ENCODE measurements around the gene HMG20B.

HMG20B gene

GRCh38 chr19:3610745-3611717 is 38.3 kb downstream of the HMG20B start:
- Mint-ChIP-seq H3K27me3 (no peaks in the 10 kb centered on the region), H3K4me1 (ENCODE audit: low read depth) (peaks cover 8% of the 10 kb centered on the region), H3K27ac (no peak overlapping the region), H3K4me3 (no peak overlapping the region), H3K36me3 (ENCODE audit: low read depth) (peaks cover 10% of the 10 kb centered on the region), H3K9me3 (no peaks in the 10 kb centered on the region)

GRCh38 chr19:3611841-3612240 is 39.1 kb downstream of the HMG20B start:
- Mint-ChIP-seq H3K27ac (no peak overlapping the region), H3K9me3 (no peaks in the 10 kb centered on the region), H3K4me3 (no peak overlapping the region), H3K36me3 (ENCODE audit: low read depth) (peaks cover 10% of the 10 kb centered on the region), H3K27me3 (no peaks in the 10 kb centered on the region), H3K4me1 (ENCODE audit: low read depth) (peaks cover 8% of the 10 kb centered on the region)

- H3K27me3 Mint-ChIP-seq, result no peaks in the 10 kb centered on the region
- H3K27ac Mint-ChIP-seq, result no peak overlapping the region
- H3K4me3 Mint-ChIP-seq, result no peak overlapping the region
- H3K9me3 Mint-ChIP-seq, result no peaks in the 10 kb centered on the region
- peaks cover 10% of the 10 kb centered on the region for H3K36me3 Mint-ChIP-seq (ENCODE audit: low read depth)
- peaks cover 11% of the 10 kb centered on the region for H3K4me1 Mint-ChIP-seq (ENCODE audit: low read depth)
These were observed 39.6 kb downstream of the HMG20B start for GRCh38 chr19:3612330-3612729.

GRCh38 chr19:3612901-3613741 is 40.4 kb downstream of the HMG20B start:
- Mint-ChIP-seq H3K27me3 (no peaks in the 10 kb centered on the region), H3K36me3 (ENCODE audit: low read depth) (peaks cover 10% of the 10 kb centered on the region), H3K4me1 (ENCODE audit: low read depth) (peaks cover 7% of the 10 kb centered on the region), H3K27ac (no peak overlapping the region), H3K9me3 (no peaks in the 10 kb centered on the region), H3K4me3 (no peak overlapping the region)

- Mint-ChIP-seq H3K36me3 (ENCODE audit: low read depth) (peaks cover 10% of the 10 kb centered on the region), H3K27me3 (no peaks in the 10 kb centered on the region), H3K27ac (no peak overlapping the region), H3K9me3 (no peaks in the 10 kb centered on the region), H3K4me3 (no peak overlapping the region), H3K4me1 (ENCODE audit: low read depth) (peaks cover 4% of the 10 kb centered on the region)
These were observed 41.3 kb downstream of the HMG20B start for GRCh38 chr19:3613818-3614661.

GRCh38 chr19:3614858-3615505 is 42.2 kb downstream of the HMG20B start:
- Mint-ChIP-seq H3K9me3 (no peaks in the 10 kb centered on the region), H3K27me3 (no peaks in the 10 kb centered on the region), H3K36me3 (ENCODE audit: low read depth) (peaks cover 10% of the 10 kb centered on the region), H3K4me3 (no peak overlapping the region), H3K27ac (no peak overlapping the region), H3K4me1 (ENCODE audit: low read depth) (peaks cover 4% of the 10 kb centered on the region)

GRCh38 chr19:3615524-3616135 is 42.9 kb downstream of the HMG20B start:
- no peaks in the 10 kb centered on the region for H3K9me3 Mint-ChIP-seq
- peaks cover 4% of the 10 kb centered on the region for H3K4me1 Mint-ChIP-seq (ENCODE audit: low read depth)
- H3K27ac Mint-ChIP-seq, result no peak overlapping the region

GRCh38 chr19:3617463-3617862 is 44.7 kb downstream of the HMG20B start:
- Mint-ChIP-seq H3K27me3 (no peaks in the 10 kb centered on the region), H3K27ac (no peak overlapping the region), H3K36me3 (ENCODE audit: low read depth) (peaks cover 4% of the 10 kb centered on the region), H3K4me1 (ENCODE audit: low read depth) (peaks cover 4% of the 10 kb centered on the region), H3K4me3 (no peak overlapping the region), H3K9me3 (no peaks in the 10 kb centered on the region)

More at GRCh38 chr19:3615524-3616135, 42.9 kb downstream of the HMG20B start:
- Mint-ChIP-seq H3K4me3 (no peak overlapping the region), H3K36me3 (ENCODE audit: low read depth) (peaks cover 6% of the 10 kb centered on the region), H3K27me3 (no peaks in the 10 kb centered on the region)

GRCh38 chr19:3618144-3618810 is 45.5 kb downstream of the HMG20B start:
- Mint-ChIP-seq H3K4me1 (ENCODE audit: low read depth) (peaks cover 4% of the 10 kb centered on the region), H3K27ac (no peak overlapping the region), H3K27me3 (no peaks in the 10 kb centered on the region), H3K36me3 (ENCODE audit: low read depth) (peaks cover 8% of the 10 kb centered on the region), H3K9me3 (no peaks in the 10 kb centered on the region), H3K4me3 (no peak overlapping the region)

- Mint-ChIP-seq H3K27me3 (no peaks in the 10 kb centered on the region), H3K27ac (no peak overlapping the region), H3K36me3 (ENCODE audit: low read depth) (peaks cover 8% of the 10 kb centered on the region), H3K4me3 (no peak overlapping the region), H3K4me1 (ENCODE audit: low read depth) (peaks cover 4% of the 10 kb centered on the region), H3K9me3 (no peaks in the 10 kb centered on the region)
These were observed 46.3 kb downstream of the HMG20B start for GRCh38 chr19:3618811-3619630.

- Mint-ChIP-seq H3K27ac (no peak overlapping the region), H3K9me3 (no peaks in the 10 kb centered on the region)
These were observed 46.9 kb downstream of the HMG20B start for GRCh38 chr19:3619631-3620012.

GRCh38 chr19:3620145-3620816 is 47.5 kb downstream of the HMG20B start:
- Mint-ChIP-seq H3K9me3 (no peaks in the 10 kb centered on the region), H3K4me1 (ENCODE audit: low read depth) (peaks cover 17% of the 10 kb centered on the region), H3K27ac (no peak overlapping the region), H3K4me3 (no peak overlapping the region), H3K27me3 (no peaks in the 10 kb centered on the region), H3K36me3 (ENCODE audit: low read depth) (peaks cover 8% of the 10 kb centered on the region)

More at GRCh38 chr19:3619631-3620012, 46.9 kb downstream of the HMG20B start:
- Mint-ChIP-seq H3K4me1 (ENCODE audit: low read depth) (peaks cover 10% of the 10 kb centered on the region), H3K27me3 (no peaks in the 10 kb centered on the region), H3K36me3 (ENCODE audit: low read depth) (peaks cover 8% of the 10 kb centered on the region), H3K4me3 (no peak overlapping the region)
